ENCODE measurements around the gene RAB1A.

Gene RAB1A

GRCh38 chr2:65043001-65043400 is 86.9 kb downstream of the RAB1A start:
- no peak for DNase-seq (ENCODE audit: low read depth)
- H3K4me3 ChIP-seq (ENCODE audit: low read length), result no peak overlapping the region
- no peak for TF ChIP-seq CTCF (conservative IDR thresholded peaks at IDR 0.05; ENCODE audit: low read length)

- peak; percentile 98 for TF ChIP-seq CTCF (conservative IDR thresholded peaks at IDR 0.05; ENCODE audit: low read length)
- peak overlapping the region; percentile 37 for H3K4me3 ChIP-seq (ENCODE audit: low read length)
- DNase-seq (ENCODE audit: low read depth), result peak; percentile 85
These were observed 89.3 kb downstream of the RAB1A start for GRCh38 chr2:65040400-65041261.

DNA sequence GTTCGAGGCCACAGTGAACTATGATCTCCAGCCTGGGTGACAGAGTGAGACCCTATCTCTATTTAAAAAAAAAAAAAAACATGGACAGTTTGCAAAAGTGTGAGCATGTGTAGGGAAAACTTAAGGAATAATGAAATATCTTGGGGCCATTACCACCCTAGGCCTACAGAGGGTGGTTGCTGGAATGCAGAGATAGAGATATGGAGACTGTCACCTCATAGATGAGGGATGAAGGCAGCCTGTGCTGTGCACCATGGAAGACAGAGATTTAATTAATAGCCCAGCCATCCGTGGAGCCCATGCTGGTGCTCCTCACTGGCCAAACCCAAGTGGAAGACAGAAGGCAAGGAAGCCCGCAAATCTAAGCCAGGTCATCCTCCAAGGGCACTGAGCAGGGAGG is 90.3 kb downstream of the RAB1A start:
- DNase-seq (ENCODE audit: low read depth), result no peak
- H3K4me3 ChIP-seq (ENCODE audit: low read length), result no peak overlapping the region
- no peak; the same call in 1 of the 2 replicates for TF ChIP-seq CTCF (conservative IDR thresholded peaks at IDR 0.05; ENCODE audit: low read length)

DNA sequence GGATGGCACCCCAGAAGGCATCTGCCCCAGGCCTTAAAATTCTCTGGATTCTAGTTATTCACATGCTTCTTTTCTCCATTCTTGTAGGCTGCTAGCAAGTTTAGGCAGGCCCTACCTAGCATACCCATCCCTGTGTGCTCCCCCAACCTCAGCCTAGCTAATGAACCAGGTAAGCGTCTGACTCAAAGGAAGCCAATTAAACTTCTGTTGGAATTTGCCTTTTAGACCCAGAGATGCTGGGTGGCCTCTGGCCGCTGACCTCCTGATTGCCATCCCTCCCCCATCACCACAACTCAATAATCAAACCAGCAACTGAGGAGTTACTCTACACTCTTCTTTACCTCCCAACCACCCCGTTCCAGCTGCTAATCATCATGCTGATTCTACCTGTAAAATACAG is 92.7 kb downstream of the RAB1A start:
- no peak for DNase-seq (ENCODE audit: low read depth)
- no peak overlapping the region for H3K4me3 ChIP-seq (ENCODE audit: low read length)
- TF ChIP-seq CTCF (conservative IDR thresholded peaks at IDR 0.05; ENCODE audit: low read length), result no peak

Measured in AG10803 (cell line).